ENCODE data around the gene CGRRF1.

Gene CGRRF1, protein sequence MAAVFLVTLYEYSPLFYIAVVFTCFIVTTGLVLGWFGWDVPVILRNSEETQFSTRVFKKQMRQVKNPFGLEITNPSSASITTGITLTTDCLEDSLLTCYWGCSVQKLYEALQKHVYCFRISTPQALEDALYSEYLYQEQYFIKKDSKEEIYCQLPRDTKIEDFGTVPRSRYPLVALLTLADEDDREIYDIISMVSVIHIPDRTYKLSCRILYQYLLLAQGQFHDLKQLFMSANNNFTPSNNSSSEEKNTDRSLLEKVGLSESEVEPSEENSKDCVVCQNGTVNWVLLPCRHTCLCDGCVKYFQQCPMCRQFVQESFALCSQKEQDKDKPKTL

DNA sequence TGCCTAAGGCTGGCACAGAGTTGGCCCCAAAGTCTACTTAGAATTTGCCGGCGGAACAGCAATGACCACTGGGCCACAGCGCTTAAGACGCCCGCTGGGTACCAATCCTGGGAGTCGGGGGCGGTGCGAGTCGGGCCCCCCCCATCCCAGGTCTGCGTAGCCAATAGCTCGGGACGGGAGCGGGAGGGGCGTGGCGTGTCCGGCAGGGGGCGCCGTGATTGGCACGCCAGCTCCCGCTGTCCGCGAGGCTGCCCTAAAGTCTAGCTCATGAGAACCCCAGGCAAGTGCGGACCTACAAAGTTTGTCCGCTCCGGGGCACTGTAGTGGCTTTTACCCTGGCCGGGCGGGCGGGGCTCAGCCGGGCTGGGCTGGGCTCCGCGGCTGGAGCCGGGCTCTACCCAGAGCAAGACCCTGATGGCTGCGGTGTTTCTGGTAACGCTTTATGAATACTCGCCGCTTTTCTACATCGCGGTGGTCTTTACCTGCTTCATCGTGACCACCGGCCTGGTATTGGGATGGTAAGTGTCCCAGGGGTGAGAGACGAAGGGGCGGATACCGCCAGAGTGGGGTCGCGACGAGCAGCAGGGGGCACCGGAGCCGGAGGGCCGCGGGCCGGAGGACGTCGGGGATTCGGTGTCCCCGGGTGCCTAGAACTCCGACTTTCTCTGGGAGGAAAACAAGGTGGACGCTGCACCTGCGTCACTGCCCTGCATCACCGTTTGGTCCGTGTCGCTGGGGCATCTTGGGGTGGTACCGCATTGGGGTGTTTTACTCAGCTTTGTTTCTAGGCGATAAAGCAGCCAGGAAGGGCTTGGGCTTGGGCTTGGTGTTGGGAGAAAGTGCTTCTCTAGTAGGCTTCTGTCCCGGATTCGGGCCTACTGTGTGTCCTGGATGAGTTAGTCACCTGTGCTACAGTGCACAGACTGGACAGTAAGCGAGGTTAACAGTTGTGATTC lies at the start of gene CGRRF1:
Gene CGRRF1 (plus strand): TSS at position 361 of the 956 bp plus-strand sequence. CDS start 54 bp downstream, at position 415.
- peak; percentile 99 to 100 (median 99) for DNase-seq

DNA sequence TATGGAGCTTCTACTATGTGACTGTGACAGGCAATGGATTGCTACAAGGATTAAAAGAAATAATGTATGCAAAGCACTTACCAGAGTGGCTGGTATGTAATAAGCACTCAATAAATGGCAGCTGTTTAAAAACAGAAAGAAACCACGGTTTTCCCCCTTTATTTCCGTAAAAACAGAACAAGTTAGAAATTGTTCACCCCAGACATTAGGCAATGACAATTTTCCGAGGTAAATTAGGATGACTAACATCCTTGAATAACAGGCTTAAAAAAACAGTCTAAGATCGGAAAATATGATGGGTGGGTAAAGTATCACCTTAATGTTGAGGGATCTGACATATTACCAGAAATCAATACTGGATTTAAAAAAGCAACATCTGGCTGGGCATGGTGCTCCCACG lies 47.7 kb upstream of the CGRRF1 start:
- DNase-seq, result peak in 2 of 3 donors; percentile 54 to 63

DNA sequence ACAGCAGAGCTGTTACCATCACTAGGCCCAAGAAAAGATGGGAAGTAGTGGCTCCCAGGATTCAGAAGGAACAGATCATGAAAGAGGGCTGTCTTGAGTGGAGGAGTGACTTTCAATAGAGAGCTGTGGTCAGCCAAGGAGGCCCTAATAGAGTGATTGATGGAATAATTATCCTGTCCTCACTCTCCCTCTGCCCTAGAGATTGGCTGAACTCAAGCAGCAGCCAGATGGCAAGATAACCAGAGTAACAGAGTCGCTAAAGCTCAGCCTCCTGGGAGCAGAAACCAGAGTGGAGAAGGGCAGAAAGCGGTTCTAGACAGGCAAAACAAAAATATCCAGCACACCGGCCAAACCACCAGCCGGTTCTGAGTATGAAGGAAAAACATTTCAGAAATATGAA lies 44.1 kb upstream of the CGRRF1 start:
- DNase-seq, result no peak

DNA sequence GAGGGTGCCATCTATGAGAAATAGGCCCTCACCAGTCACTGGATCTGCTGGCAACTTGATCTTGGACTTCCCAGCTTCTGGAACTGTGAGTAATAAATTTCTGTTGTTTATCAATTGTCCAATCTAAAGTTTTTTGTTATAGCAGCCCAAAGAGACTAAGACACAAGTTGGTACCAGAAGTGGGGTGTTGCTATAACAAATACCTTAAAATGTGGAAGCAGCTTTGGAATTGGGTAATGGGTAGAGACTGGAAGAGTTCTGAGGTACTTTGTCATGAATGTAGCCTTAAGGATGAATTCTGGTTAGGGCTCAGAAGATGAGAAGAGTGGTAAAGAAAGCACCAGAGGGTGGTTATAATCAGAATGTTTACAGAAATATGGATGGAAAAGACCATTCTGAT lies 42.4 kb upstream of the CGRRF1 start:
- no peak for DNase-seq

DNA sequence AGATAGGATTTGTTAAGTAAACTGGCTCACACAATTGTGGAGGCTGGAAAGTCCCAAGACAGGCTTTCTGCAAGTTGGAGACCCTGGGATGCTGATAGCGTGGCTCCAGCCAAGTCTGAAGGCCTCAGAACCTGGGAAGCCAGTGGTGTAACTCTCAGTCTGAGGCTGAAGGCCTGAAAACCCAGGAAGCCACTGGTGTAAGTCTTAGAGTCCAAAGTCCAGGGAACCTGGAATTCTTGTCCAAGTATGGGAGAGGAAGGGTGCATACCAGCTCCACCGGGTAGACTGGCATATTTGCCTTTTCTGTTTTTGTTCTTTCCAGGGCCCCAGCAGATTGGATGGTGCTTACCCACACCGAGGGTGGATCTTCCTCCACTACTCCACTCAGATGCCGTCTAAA lies 39.0 kb upstream of the CGRRF1 start:
- DNase-seq, result no peak

DNA sequence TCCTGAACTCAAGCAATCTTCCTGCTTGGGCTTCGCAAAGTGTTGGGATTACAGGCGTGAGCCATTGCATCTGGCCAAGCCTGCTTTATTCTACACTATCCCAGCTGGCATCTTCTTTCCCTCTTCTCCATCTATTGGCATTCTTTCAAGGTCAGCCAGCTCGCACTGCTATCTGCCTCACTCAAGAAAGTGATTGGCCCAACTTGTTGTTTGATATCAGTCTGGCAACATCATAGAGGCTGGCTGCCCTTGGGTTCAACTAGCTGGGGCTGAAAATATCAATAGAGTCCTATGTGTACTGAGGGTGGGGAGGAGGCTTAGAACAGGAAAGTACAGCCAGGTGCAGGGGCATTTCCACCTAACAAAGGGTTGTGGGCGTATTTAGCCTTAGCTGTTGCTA lies 38.1 kb upstream of the CGRRF1 start:
- no peak for DNase-seq

DNA sequence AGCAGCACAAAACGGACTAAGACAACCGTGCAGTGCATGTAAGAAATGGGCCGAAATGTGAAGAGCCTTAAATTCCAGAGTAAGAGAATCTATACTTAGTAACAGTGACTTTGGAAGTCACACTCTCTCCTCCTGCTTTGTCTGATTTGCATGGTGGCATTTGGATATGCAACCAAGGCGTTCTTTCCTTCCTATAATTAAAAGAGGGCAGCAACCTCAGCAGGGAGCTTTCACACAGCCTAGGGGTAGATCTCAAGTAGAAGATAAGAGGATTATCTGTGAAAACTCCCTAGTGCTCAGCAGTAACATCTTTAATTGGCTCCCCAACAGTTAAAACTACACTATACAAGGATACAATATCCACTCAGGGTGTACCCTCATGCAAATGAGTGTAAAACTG lies 37.4 kb upstream of the CGRRF1 start:
- no peak for DNase-seq

DNA sequence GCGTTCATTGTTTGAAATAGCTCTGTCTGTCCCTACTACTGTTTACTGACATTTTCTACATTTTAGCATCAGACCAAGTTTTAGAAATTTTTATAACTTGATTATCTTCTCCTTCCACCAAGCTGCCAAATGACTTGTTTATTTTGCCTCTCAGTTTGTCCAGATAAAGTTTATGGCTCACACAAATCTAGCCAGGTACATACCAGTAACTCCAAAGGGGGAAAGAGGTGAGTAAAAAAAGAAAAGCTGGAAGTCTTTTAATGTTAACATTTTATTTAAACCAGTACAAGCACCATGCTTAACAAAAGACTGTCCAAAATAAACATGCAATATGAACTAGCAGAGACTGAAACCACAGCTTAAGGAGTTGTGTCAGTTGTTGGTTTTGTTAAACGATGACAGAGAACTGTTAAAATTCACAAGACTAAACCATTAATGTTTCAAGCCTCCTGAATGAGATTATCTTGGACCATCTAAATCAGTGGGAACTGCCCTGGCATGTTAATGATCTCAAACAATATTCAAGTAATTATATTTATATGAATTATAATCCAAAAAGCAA lies 35.4 kb upstream of the CGRRF1 start:
- DNase-seq, result no peak

DNA sequence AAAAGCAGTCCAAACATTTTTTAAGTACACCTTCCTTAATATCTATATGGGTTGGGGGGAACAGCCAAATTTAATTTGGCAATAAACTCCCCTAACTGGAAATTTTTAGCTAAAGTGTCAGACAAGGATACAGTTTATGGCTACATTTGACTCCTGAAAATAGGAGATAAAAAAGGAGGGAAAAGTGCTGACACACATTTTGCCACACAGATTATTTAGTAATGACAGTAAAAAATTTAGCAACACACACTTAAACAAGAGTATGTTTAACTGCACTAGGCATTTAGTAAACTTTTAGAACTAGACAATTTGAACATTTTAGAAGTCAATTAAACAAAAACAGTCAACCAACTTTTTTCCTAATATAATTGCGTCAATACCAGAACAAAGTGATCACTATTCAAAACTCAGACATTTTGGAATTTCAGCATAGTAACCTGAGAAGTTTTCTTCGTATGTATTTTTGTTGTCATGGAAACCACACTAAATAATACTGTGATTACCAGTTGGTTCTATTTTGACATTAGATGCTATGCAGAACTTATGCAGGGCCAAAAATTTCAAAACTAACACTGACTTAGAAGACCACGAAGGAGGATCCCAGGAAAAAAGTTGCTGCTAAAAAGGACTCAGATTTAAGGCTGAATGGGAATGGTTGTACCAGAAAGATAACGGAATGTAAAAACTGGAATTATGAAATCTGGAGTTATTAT lies 34.4 kb upstream of the CGRRF1 start:
- no peak for DNase-seq

DNA sequence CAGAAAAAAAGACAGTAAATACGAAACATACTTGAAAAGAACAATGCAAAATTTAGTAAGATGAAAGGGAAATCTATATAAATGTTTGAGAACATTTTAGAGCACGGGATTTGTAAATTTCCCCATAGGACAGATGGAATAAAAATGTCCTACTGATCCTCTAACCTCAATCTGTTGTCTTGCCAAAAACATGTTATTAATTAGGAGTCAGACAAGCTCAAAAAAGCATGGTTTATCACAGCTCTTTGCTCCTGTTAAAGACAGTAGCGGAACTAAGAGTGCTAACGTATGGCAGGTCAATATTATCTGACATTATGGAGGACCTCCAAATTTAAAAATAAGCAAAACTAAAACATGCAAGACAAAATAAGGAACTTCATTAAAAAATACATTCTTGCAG lies 33.8 kb upstream of the CGRRF1 start:
- no peak for DNase-seq

DNA sequence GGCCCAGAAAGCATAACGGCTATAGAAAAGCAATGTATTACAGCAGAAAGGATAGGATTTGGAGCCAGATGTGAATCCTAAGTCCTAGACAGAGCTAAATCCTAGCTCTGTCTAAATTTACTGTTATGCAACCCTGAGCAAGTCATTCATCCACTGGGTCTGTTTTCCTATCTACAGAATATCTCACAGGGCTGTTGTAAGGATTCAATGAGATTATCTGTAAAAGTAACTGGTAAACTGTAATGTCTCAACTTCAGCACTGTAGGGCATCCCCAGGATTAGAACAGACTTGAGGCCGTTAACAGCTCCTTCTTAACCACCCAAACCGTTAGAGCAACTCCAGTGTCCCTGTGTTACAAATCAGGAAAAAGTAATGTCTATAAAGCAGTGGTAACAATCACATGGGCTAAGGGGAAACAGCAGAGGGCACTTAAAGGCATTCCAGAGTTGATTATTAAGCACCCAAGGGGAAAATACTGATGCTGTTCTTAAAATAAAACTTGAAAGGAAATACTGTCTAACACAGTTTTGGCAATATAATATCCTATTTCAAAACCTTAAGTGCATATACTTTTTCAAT lies 31.0 kb upstream of the CGRRF1 start:
- DNase-seq, result no peak

DNA sequence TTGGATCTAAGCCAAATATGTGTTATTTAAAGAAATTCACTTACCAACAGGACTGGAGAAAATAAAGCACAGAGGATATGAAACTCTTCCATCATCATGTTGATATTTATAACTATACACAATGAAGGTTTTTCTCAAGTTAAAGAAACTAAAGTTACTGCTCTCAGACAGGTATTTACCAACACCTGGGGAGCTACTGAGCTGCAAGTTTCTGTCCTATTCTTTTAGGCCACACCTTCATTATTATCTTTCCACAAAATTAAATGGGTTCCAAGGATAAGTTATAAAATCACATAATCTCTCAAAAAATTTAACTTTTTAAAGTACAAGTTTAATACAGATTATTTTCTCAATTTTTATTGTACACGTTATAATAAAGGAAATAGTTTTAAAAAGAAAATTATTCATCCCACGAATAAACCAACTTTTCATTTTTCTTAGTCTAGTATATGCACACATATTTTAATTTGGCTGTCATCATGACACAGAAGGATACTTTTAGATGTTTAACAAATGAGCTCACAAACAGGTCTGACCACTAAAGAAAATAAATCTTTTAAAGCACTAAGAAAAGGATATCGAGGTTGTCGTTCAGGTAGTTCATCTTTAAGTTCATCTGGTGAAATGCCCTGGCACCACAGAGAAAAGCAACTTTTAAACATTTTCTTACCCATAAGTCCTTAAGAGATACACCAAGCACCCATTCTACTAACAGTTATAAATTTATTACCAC lies 28.7 kb upstream of the CGRRF1 start:
- no peak for DNase-seq

DNA sequence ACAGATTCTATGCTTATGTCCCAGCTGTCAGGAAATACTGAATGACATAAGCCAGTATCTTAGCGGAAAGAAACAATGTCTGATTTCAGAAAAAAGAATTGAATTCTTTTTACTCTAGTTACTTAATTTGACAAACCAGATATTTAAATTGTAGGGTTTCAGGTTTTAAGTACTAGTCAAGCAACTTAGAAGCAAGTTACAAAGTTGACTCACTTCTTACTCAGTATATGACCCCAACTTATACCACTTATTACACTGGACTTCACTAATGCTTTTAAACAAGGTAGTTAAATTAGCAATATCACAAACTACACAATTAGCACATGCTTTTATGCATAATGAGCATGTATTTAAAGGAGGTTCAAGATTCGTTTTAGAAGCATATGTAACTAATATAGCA lies 28.0 kb upstream of the CGRRF1 start:
- no peak for DNase-seq

DNA sequence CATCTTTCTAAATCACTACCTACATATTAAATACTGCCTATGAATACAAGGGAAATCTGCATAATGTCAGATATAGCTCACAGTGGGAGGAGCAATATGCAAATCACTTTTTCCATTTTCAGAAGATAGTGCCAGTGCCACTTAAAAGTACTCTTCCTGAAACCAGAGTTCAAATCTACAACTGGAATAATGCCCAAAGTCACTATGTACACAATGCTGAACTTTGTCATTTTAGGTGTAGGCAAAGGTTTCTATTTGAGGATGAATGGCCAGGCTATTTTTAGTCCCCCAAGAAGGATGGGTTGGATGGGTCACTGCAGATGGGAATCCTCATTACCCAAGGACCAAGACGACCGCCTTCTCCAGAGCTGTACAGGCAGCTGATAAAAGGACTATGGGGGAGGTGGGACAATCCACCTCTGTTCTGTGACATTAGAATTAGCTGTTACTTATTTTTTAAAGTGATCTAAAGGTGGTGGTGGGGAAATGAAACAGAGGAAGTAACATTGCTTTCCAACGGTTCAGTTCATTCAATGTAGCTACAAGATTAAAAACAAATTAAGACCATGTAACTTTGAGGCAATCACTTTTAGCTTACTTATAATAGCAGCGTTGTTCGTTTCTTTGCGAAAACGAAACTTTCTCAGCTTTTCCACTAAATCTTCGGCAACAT lies 26.5 kb upstream of the CGRRF1 start:
- DNase-seq, result no peak

DNA sequence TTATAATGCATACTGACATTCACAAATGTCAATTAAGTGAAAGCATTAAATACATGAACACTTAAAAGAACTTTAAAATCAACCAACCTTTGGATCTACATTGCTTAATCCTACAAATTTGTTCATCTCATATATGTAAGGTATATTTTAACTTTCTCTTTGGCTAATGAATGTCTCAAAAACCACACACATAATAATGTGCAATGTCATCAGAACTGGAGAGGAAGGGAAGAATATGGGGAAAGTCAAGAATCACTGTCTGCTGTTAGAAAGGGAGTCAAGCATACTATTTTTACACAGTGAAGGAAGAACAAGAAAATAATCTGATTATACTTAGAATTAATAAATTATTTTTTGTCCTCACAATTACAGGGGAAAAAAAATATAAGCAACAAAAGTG lies 25.9 kb upstream of the CGRRF1 start:
- DNase-seq, result peak in 2 of 3 donors; percentile 53 to 55

DNA sequence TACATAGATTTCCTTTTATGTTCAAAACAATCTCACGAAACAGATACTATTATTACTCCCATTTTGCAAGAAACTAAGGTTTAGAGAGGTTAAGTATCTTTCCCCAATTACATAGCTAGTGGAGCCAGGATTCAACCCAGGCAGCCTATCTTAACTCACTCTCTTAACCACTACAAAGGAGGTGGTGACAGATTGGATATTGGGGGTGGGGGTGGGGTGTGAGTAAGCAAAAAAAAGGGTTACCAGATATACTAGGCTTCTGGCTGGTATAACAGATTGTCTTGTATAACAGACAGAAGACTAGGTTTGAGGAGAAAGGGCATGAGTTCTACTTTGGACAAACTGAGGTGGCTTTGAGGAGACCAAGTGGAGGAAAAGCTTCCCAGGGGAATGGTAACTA lies 23.0 kb upstream of the CGRRF1 start:
- DNase-seq, result no peak

DNA sequence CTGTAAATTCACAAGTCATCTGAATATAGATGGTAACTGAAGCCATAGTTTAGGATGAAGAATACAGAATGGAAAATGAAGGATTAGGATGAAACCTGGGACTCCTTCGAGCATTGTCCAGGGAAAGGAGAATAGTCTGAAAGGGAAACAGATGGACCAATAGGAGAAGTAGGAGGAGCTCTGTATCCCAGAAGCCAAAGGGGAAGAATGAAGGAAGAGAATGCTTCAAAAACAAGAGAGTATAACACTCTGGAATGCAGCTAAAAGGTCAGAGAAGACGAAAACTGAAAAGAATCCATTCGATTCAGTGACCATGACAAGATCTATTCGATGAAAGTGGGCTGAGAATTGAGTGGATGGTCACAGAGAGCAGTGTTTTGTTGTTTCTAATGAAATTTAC lies 21.9 kb upstream of the CGRRF1 start:
- peak; percentile 34 to 50 (median 38) for DNase-seq

DNA sequence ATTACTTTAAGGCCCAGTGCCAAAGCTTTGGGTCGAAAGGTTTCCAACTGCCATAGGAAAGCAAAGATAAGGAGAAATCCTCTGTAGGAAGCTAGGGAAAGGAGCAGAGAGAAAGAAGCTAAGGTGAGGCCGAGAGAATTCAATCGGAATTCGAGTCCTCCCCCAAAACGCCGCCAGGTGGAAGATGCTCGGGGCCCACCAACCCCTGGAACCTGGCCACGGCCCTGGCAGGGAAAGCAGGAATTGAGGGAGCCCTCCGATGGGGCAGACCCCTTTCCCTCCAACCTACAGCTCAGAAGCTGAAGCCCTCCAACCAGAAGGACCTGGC lies 21.4 kb upstream of the CGRRF1 start:
- DNase-seq, result no peak

DNA sequence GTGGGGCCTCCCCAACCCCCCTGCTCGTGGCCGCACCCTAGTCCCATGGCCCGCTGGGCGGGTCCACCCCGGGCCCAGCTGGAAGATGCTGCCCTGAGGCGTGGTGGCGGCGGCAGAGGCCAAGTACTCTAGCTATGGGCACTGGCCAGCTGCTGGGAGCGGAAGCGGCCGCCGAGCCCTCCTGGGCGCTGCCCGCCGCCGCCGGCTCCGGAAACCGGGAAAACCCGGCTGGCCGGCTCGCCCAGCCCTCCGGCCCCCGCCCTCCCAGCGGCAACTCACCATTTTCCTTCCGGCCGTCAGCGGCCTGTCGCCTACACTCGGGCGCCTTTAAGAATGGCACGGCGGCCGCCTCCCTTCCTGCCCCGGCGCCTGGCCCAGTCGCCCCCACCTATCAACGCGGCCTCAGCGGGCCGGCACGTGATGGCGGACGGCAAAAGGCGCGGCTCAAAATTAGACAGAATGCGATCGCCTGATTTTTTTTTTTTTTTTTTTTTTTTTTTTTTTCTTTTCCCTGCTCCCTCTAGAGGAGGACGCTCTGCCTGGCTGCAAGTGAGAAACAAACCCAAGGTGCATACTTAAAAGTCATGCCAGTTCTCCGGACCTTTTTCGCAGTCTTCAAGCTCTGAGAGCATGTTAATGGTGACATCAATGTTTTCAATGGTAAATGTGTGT lies 20.9 kb upstream of the CGRRF1 start, which contains the start of gene GMFB:
Gene GMFB (minus strand): TSS at position 335 of the 672 bp plus-strand sequence. CDS start 53 bp downstream, at position 282.
- DNase-seq, result peak; percentile 97 to 98 (median 97)

DNA sequence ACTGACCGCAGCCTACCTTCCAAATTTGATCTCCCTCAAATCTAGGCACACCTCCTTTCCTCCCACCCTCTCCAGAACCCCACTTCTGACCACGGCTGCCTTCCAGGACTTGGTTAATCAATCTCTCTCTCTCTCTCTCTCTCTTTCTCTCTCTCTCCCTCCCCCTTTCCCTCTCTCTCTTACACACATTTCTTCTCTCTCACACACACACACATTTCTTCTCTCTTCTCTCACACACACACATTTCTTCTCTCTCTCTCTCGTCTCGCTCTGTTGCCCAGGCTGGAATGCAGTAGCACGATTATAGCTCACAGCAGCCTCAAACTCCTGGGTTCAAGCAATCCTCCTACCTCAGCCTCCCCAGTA lies 20.4 kb upstream of the CGRRF1 start:
- DNase-seq, result no peak
